Measurements from ENCODE around the gene FOXP1.

- TF ChIP-seq CTCF (IDR thresholded peaks at IDR 0.05): no peak
- TF ChIP-seq POLR2A (IDR thresholded peaks at IDR 0.05): no peak
These were observed 322.7 kb downstream of the FOXP1 start for GRCh38 chr3:71260782-71261181.

Measured in adrenal gland (tissue), 5 donors.